ENCODE results near the gene SBNO2. TPM values are rescaled to one million over a fixed set of nuclear protein-coding genes. Genes with fewer than 3 reads are reported as not detected.
A peak's percentile ranks its signal among the peaks of the same experiment; 100 is the strongest.

The SBNO2 gene
- total RNA-seq, 1 donor from 2014 or later: 65.5 TPM

GRCh38 chr19:1163283-1163933 lies 10.7 kb downstream of the SBNO2 start:
- Mint-ChIP-seq H3K4me3 (ENCODE audit: unreplicated experiment) (no peak overlapping the region), H3K27ac (ENCODE audit: unreplicated experiment) (no peak overlapping the region), H3K36me3 (ENCODE audit: unreplicated experiment) (no peaks in the 10 kb centered on the region), H3K4me1 (ENCODE audit: low read depth, unreplicated experiment) (peaks cover 1% of the 10 kb centered on the region), H3K9me3 (ENCODE audit: unreplicated experiment) (no peaks in the 10 kb centered on the region), H3K27me3 (ENCODE audit: unreplicated experiment) (peaks cover 7% of the 10 kb centered on the region)
- DNase-seq: no peak
- TF ChIP-seq CTCF (IDR thresholded peaks at IDR 0.05; ENCODE audit: partially characterized antibody, unreplicated experiment): no peak

GRCh38 chr19:1162404-1163282 lies 11.4 kb downstream of the SBNO2 start:
- Mint-ChIP-seq H3K4me3 (ENCODE audit: unreplicated experiment) (no peak overlapping the region), H3K27me3 (ENCODE audit: unreplicated experiment) (peaks cover 7% of the 10 kb centered on the region), H3K9me3 (ENCODE audit: unreplicated experiment) (no peaks in the 10 kb centered on the region), H3K36me3 (ENCODE audit: unreplicated experiment) (no peaks in the 10 kb centered on the region), H3K27ac (ENCODE audit: unreplicated experiment) (peak overlapping the region; percentile 38), H3K4me1 (ENCODE audit: low read depth, unreplicated experiment) (peaks cover 1% of the 10 kb centered on the region)
- no peak for TF ChIP-seq CTCF (IDR thresholded peaks at IDR 0.05; ENCODE audit: partially characterized antibody, unreplicated experiment)
- DNase-seq: no peak

GRCh38 chr19:1161716-1162115 lies 12.4 kb downstream of the SBNO2 start:
- no peaks in the 10 kb centered on the region for H3K9me3 Mint-ChIP-seq (ENCODE audit: unreplicated experiment)
- TF ChIP-seq CTCF (IDR thresholded peaks at IDR 0.05; ENCODE audit: partially characterized antibody, unreplicated experiment): no peak
- no peaks in the 10 kb centered on the region for H3K36me3 Mint-ChIP-seq (ENCODE audit: unreplicated experiment)
- H3K27me3 Mint-ChIP-seq (ENCODE audit: unreplicated experiment): peaks cover 6% of the 10 kb centered on the region
- no peak for DNase-seq
- H3K4me3 Mint-ChIP-seq (ENCODE audit: unreplicated experiment): peak overlapping the region; percentile 64
- H3K4me1 Mint-ChIP-seq (ENCODE audit: low read depth, unreplicated experiment): peaks cover 1% of the 10 kb centered on the region
- peak overlapping the region; percentile 55 for H3K27ac Mint-ChIP-seq (ENCODE audit: unreplicated experiment)

GRCh38 chr19:1159864-1160595 lies 14.0 kb downstream of the SBNO2 start:
- Mint-ChIP-seq H3K27ac (ENCODE audit: unreplicated experiment) (no peak overlapping the region), H3K4me3 (ENCODE audit: unreplicated experiment) (no peak overlapping the region), H3K9me3 (ENCODE audit: unreplicated experiment) (no peaks in the 10 kb centered on the region), H3K27me3 (ENCODE audit: unreplicated experiment) (peaks cover 9% of the 10 kb centered on the region), H3K36me3 (ENCODE audit: unreplicated experiment) (no peaks in the 10 kb centered on the region), H3K4me1 (ENCODE audit: low read depth, unreplicated experiment) (peaks cover 1% of the 10 kb centered on the region)
- TF ChIP-seq CTCF (IDR thresholded peaks at IDR 0.05; ENCODE audit: partially characterized antibody, unreplicated experiment): no peak
- no peak for DNase-seq
